GM21723 (cell line): ENCODE measurements around the gene CRYZL1.

Experiments
- ATAC-seq: cut with Tn5 transposase; IDR thresholded peaks from one replicate; pipeline ENCODE4 v1.9.1; 2021; ENCODE audit warnings: mild to moderate bottlenecking, moderate library complexity; ENCODE audit not compliant: unreplicated experiment

The CRYZL1 gene

DNA sequence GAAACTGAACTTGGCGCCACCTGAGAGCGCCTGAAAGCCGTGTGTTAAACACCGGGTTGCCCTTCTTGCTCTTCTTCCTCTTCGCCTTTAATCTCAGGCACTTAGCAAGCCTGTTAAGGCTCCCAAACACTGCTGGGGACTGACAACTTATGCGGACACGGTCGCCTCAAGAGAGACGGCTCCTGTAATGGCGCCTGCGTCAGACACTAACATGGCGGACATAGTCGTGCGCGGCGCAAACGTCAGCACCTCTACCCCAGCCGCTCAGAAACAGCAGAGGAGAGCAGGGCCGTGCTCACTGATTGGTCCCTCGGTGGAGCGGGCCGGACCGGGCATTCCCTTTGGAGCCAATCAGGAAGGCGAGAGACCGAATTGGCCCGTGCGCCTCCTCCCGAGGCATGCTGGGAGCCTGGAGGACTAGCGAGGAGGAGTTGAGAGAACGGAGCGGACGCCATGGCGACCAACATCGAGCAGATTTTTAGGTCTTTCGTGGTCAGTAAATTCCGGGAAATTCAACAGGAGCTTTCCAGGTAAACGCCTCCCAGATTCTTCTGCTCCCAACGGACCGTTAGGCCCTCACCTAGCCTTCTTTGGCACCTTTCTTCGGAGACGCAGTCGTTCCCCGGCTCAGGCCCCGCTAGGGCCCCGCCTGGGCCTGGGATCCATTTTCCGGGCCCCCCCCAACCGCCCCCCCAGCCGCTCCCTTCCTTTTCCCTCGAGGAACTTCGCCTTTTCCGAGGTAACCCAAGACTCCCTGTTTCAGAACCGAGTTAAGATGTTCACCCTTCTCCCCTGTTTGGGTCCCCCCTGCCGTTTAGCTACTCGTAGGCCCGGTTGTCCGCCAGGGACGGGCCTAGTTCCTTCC lies 98.7 kb downstream of the CRYZL1 start, which contains the start of gene SON:
SON (plus strand) TSS at position 399 of the 865 bp plus-strand sequence; CDS start at position 454, 55 bp downstream.
- ATAC-seq: peak; percentile 91

DNA sequence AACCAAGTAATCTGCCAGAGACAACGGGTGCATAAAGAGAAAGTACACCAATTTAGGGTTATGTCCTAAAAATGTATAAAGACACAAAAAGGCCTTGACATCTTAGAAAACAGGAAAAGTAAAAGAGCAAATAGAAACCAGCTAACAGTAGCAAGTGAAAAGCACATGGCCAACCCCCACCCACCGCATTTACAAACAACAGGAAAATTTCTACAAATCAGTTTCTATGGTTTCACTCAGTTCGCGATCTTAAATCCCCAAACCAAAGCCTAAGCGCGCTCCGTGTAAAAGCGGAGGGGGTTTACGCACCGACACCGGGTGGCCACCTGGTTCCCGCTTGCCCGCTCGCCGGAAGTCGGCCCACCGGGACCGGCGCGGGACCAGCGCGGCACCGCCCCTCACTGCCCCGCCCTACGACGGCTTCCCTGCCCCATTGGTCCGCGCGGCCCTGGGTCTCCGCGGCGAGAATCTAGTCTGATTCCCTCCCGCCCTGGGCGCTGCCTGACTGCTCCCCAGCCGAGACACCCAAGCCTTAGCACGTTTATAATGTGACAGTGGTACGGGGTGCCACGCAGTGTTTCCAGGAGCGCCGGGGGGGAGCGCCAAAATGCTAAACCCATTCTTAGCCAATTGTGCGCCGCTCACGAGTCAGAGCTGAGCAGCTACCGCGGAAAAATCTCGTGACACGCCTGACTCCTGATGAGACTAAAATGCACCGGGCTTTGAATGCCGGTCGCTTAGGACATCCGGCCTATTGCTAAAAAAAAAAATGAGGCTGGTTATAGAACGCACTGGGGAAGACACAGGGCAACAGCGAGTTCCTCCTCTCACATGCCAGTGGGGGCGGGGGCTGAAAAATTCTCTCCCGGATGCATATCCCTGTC lies 99.5 kb downstream of the CRYZL1 start, which contains the start of gene GART:
GART (minus strand) TSS at position 362 of the 884 bp plus-strand sequence. CDS start 2,802 bp downstream, outside the sequence.
- ATAC-seq: peak; percentile 63

- ATAC-seq: no peak
These were observed 100.3 kb downstream of the CRYZL1 start for GRCh38 chr21:33541105-33541711.

DNA sequence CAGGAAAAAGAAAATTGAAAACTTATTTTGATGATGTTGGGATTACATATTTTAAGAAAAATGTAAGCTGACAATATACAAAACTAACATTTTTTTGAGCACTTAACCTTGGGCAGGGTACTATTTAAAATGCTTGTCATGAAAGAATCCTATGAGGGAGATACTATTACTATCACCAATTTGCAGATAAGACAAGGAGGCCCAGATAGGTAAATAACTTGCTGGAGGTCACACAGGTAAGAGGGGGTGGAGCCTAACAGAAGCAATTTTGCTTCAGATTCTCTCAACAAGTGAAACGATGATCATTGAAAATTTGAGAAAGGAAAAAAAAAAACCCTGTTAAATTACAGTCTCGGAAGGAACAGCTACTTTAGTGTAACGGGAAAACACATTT lies 100.8 kb downstream of the CRYZL1 start:
- ATAC-seq: no peak

- no peak for ATAC-seq
These were observed 101.9 kb downstream of the CRYZL1 start for GRCh38 chr21:33539616-33540015.
